DND-41 (cell line): ENCODE data around the gene GRIK4.

ENCODE experiments used
- ATAC-seq: fragments of 200-7000 bp; cut with Tn5 transposase; 3 replicates; pipeline ENCODE4 v1.9.1; 2021; ENCODE audit warnings: low read depth; ENCODE audit not compliant: insufficient read depth
- DNase-seq: peaks from one replicate; pipeline ENCODE4 v3.0.0-alpha.2; 2020
- H2AFZ ChIP-seq: 2 replicates; pipeline ENCODE4 v1.6.0; 2012; ENCODE audit warnings: low read depth, low read length
- H3K27ac ChIP-seq: 2 replicates; pipeline ENCODE4 v1.5.1; 2012; ENCODE audit warnings: low read length, inconsistent platforms
- H3K27me3 ChIP-seq: fragments of 200-600 bp; sonication (generic); 2 replicates; pipeline ENCODE4 v1.6.0; 2012; ENCODE audit warnings: low read length, mild to moderate bottlenecking, inconsistent platforms; ENCODE audit not compliant: insufficient read depth, poor library complexity
- H3K36me3 ChIP-seq: 2 replicates; pipeline ENCODE4 v1.5.1; 2012; ENCODE audit warnings: low read length, inconsistent platforms; ENCODE audit not compliant: insufficient read depth
- H3K4me1 ChIP-seq: 2 replicates; pipeline ENCODE4 v1.5.1; 2012; ENCODE audit warnings: mild to moderate bottlenecking, low read length; ENCODE audit not compliant: insufficient read depth
- H3K4me2 ChIP-seq: 2 replicates; pipeline ENCODE4 v1.6.0; 2012; ENCODE audit warnings: mild to moderate bottlenecking, moderate library complexity, low read length, inconsistent platforms; ENCODE audit not compliant: insufficient read depth
- H3K4me3 ChIP-seq, 2 experiments: fragments of 200-600 bp in 1 of 2; shearing (Covaris generic) in 1 of 2; 2 replicates each; pipeline ENCODE4 v1.5.1; 2012 to 2016; ENCODE audit warnings: inconsistent platforms in 2 of 2, low read length in 2 of 2, mild to moderate bottlenecking in 2 of 2, low read depth in 1 of 2, moderate library complexity in 1 of 2
- H3K79me2 ChIP-seq: 2 replicates; pipeline ENCODE4 v1.6.0; 2012; ENCODE audit warnings: low read length, inconsistent platforms; ENCODE audit not compliant: insufficient read depth
- H3K9ac ChIP-seq: 2 replicates; pipeline ENCODE4 v1.6.0; 2012; ENCODE audit warnings: low read depth, mild to moderate bottlenecking, inconsistent platforms, low read length, moderate library complexity
- H3K9me3 ChIP-seq: 2 replicates; pipeline ENCODE4 v1.5.1; 2012; ENCODE audit warnings: low read length, moderate library complexity, mild to moderate bottlenecking, inconsistent platforms; ENCODE audit not compliant: insufficient read depth, severe bottlenecking
- H4K20me1 ChIP-seq: 2 replicates; pipeline ENCODE4 v1.6.0; 2012; ENCODE audit warnings: low read length; ENCODE audit not compliant: insufficient read depth
- EZH2 ChIP-seq: IDR thresholded peaks from 3 replicates; pipeline ENCODE4 v1.6.1; 2012; ENCODE audit warnings: borderline replicate concordance, low read depth, mild to moderate bottlenecking, moderate library complexity, low read length, inconsistent platforms; ENCODE audit not compliant: severe bottlenecking
- TF ChIP-seq, protein P1 (sequence below): IDR thresholded peaks from 2 replicates; pipeline ENCODE4 v1.5.1; 2012; ENCODE audit warnings: borderline replicate concordance, low read length, moderate library complexity, mild to moderate bottlenecking; ENCODE audit not compliant: poor library complexity, severe bottlenecking; ENCODE audit errors: extremely low read depth

GRIK4 gene

DNA sequence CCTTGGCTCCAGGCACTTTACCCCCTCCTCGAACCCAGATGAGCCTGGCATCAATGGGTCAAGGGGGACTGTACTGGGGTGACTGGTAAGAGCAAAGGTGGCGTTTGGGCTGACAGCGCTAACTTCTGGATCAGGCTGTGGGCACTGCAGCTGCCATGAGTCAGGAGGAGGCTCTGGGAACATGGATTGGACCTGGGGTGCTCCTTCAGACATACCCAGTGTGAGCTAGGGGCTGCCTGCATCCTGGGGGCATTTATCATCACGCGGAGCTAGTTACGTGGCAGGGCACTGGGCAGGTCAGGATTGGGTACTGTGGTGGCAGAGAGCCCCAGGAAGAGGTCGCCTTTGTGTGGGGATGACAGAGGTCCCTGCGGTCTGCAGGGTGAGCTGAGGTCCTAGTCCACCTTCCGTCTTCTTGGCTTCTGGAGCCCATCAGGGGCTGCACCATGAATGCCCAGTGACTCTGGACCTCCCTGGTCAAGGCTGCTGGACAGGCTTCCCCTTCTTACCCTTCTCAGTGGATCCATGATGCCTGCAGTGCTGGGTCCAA is 13.1 kb downstream of the GRIK4 start:
- ATAC-seq (no peak), DNase-seq (no peak)
- H3K4me1 ChIP-seq, result no peaks in the 10 kb centered on the region
- no peak overlapping the region for H2AFZ ChIP-seq
- H3K36me3 ChIP-seq, result no peaks in the 10 kb centered on the region
- H3K27ac ChIP-seq, result no peak overlapping the region
- H3K79me2 ChIP-seq, result no peaks in the 10 kb centered on the region
- no peaks in the 10 kb centered on the region for H3K9me3 ChIP-seq
- no peak overlapping the region for H3K4me3 ChIP-seq
- peaks cover 11% of the 10 kb centered on the region; the same call in 1 of the 2 replicates for H4K20me1 ChIP-seq
- H3K4me2 ChIP-seq, result no peak overlapping the region
- no peak for TF ChIP-seq EZH2
- TF ChIP-seq, protein P1, sequence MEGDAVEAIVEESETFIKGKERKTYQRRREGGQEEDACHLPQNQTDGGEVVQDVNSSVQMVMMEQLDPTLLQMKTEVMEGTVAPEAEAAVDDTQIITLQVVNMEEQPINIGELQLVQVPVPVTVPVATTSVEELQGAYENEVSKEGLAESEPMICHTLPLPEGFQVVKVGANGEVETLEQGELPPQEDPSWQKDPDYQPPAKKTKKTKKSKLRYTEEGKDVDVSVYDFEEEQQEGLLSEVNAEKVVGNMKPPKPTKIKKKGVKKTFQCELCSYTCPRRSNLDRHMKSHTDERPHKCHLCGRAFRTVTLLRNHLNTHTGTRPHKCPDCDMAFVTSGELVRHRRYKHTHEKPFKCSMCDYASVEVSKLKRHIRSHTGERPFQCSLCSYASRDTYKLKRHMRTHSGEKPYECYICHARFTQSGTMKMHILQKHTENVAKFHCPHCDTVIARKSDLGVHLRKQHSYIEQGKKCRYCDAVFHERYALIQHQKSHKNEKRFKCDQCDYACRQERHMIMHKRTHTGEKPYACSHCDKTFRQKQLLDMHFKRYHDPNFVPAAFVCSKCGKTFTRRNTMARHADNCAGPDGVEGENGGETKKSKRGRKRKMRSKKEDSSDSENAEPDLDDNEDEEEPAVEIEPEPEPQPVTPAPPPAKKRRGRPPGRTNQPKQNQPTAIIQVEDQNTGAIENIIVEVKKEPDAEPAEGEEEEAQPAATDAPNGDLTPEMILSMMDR, result no peak
- peaks cover 11% of the 10 kb centered on the region for H3K27me3 ChIP-seq
- no peak overlapping the region for H3K9ac ChIP-seq

DNA sequence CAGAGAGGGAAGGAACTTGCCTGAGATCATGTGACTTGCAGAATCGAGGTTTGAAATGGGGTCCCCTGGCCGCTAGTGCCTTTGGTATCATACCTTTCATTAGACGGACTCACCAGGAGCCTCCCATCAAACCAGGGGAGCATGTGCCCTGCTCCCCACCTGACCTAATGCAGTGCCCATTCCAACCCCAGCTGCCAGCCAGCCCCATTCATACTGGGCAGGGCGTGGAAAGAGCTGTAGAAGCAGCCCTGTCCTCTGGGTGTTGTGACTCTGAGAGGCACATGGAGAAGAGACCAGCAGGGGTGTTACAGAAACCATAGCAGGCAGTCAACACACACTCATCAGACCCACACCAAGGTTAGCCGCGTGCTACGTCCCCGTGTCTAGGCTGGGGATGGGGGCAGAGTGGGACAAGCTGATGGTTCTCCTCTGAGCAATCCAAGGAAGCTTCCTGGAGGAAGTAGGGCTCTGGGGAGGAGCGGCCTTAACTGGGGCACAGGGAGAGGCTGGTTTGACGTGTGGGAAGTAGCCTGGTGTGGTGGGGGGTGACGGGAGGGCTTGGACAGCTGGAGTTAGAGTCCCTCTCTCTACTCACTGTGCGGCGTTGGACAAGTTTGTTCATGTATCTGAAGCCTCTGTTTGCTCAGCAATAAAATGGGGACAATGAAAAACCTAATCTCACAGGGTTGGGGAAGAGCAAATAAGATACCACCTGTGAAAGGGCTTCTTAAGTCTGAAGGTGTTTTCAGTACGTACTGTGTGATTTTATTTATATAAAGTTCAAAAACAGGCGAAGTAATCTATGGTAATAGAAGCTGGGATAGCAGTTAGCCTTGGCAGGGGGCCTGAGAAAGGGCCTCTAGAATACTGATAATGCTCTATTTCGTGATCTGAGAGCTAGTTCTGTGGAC is 14.0 kb downstream of the GRIK4 start:
- ATAC-seq (no peak), DNase-seq (no peak)
- Histone ChIP-seq H4K20me1 (peaks cover 11% of the 10 kb centered on the region; the same call in 1 of the 2 replicates), H3K27ac (no peak overlapping the region), H3K9me3 (no peaks in the 10 kb centered on the region), H3K4me1 (no peaks in the 10 kb centered on the region), H3K36me3 (no peaks in the 10 kb centered on the region), H3K4me2 (no peak overlapping the region), H3K79me2 (no peaks in the 10 kb centered on the region), H3K9ac (no peak overlapping the region), H2AFZ (no peak overlapping the region), H3K4me3 (no peak overlapping the region), H3K27me3 (peaks cover 11% of the 10 kb centered on the region)
- TF ChIP-seq, protein P1, result no peak
- no peak for TF ChIP-seq EZH2

DNA sequence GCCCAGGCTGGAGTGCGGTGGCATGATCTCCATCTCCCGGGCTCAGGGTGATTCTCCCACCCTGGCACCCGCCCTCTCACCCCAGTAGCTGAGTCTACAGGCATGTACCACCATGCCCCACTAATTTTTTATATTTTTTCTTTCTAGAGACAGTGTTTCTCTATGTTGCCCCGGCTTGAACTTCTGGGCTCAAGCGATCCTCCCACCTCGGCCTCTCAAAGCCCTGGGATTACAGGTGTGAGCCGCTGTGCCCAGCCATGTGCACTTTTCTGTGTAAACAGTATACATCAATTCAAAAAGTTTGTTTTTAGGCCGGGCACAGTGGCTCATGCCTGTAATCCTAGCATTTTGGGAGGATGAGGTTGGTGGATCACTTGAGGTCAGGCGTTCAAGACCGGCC is 14.7 kb downstream of the GRIK4 start:
- Histone ChIP-seq H3K4me3 (no peak overlapping the region), H2AFZ (no peak overlapping the region), H3K4me2 (no peak overlapping the region), H3K9ac (no peak overlapping the region), H3K4me1 (no peaks in the 10 kb centered on the region), H3K27ac (no peak overlapping the region), H3K36me3 (no peaks in the 10 kb centered on the region), H3K9me3 (no peaks in the 10 kb centered on the region), H4K20me1 (peaks cover 11% of the 10 kb centered on the region; the same call in 1 of the 2 replicates), H3K79me2 (no peaks in the 10 kb centered on the region), H3K27me3 (peaks cover 16% of the 10 kb centered on the region)
- ATAC-seq, result no peak
- TF ChIP-seq, protein P1, result no peak
- no peak for TF ChIP-seq EZH2
- DNase-seq, result no peak
